Measurements from ENCODE around the gene DNAJC18.

DNAJC18 gene

GRCh38 chr5:139473105-139473504, 33.8 kb upstream of the DNAJC18 start:
- Histone ChIP-seq H3K4me1 (ENCODE audit: insufficient read depth, low read length, severe bottlenecking) (peaks cover 4% of the 10 kb centered on the region), H3K27me3 (ENCODE audit: insufficient read depth, low read length) (peaks cover 22% of the 10 kb centered on the region; the same call in 1 of the 2 replicates), H4K20me1 (ENCODE audit: insufficient read depth, low read length) (no peaks in the 10 kb centered on the region), H3K36me3 (ENCODE audit: insufficient read depth, low read length) (no peaks in the 10 kb centered on the region), H3K27ac (ENCODE audit: low read depth, low read length, poor library complexity, severe bottlenecking) (no peak overlapping the region), H3K4me3 (ENCODE audit: low read depth, low read length, poor library complexity, severe bottlenecking) (no peak overlapping the region), H3K9ac (ENCODE audit: low read length) (no peak overlapping the region), H3F3A (ENCODE audit: insufficient read depth, low read length) (no peaks in the 10 kb centered on the region), H3K9me3 (ENCODE audit: low read length) (no peaks in the 10 kb centered on the region), H3K9me2 (ENCODE audit: low read depth, low read length) (no peaks in the 10 kb centered on the region), H2AFZ (ENCODE audit: low read length) (no peak overlapping the region), H3K4me2 (ENCODE audit: low read length) (no peak overlapping the region), H3K79me2 (ENCODE audit: insufficient read depth, low read length) (no peaks in the 10 kb centered on the region)
- TF ChIP-seq CTCF (IDR thresholded peaks at IDR 0.05; ENCODE audit: low read length) (no peak), EZH2 (IDR thresholded peaks at IDR 0.05; ENCODE audit: borderline replicate concordance, low read length) (no peak)

GRCh38 chr5:139472386-139473030, 33.2 kb upstream of the DNAJC18 start:
- Histone ChIP-seq H3K27ac (ENCODE audit: low read depth, low read length, poor library complexity, severe bottlenecking) (no peak overlapping the region), H4K20me1 (ENCODE audit: insufficient read depth, low read length) (no peaks in the 10 kb centered on the region), H3K36me3 (ENCODE audit: insufficient read depth, low read length) (no peaks in the 10 kb centered on the region), H3K9ac (ENCODE audit: low read length) (no peak overlapping the region), H2AFZ (ENCODE audit: low read length) (no peak overlapping the region), H3K4me3 (ENCODE audit: low read depth, low read length, poor library complexity, severe bottlenecking) (no peak overlapping the region), H3F3A (ENCODE audit: insufficient read depth, low read length) (no peaks in the 10 kb centered on the region), H3K9me2 (ENCODE audit: low read depth, low read length) (no peaks in the 10 kb centered on the region), H3K4me1 (ENCODE audit: insufficient read depth, low read length, severe bottlenecking) (peaks cover 4% of the 10 kb centered on the region), H3K4me2 (ENCODE audit: low read length) (no peak overlapping the region), H3K79me2 (ENCODE audit: insufficient read depth, low read length) (no peaks in the 10 kb centered on the region), H3K27me3 (ENCODE audit: insufficient read depth, low read length) (peaks cover 22% of the 10 kb centered on the region; the same call in 1 of the 2 replicates), H3K9me3 (ENCODE audit: low read length) (no peaks in the 10 kb centered on the region)
- no peak for TF ChIP-seq CTCF (IDR thresholded peaks at IDR 0.05; ENCODE audit: low read length)
- TF ChIP-seq EZH2 (IDR thresholded peaks at IDR 0.05; ENCODE audit: borderline replicate concordance, low read length) = no peak

- Histone ChIP-seq H3K4me1 (ENCODE audit: insufficient read depth, low read length, severe bottlenecking) (peaks cover 4% of the 10 kb centered on the region), H3K9ac (ENCODE audit: low read length) (no peak within 1 kb of the TSS)
Measured at GRCh38 chr5:139470821-139471300, 31.5 kb upstream of the DNAJC18 start, which contains the start of gene SMIM33. SMIM33 (plus strand) TSS chr5:139471004; CDS start chr5:139471122, 118 bp downstream.

More at GRCh38 chr5:139470821-139471300, 31.5 kb upstream of the DNAJC18 start, which contains the start of gene SMIM33:
- no peaks in the 10 kb centered on the region for H3K9me2 ChIP-seq (ENCODE audit: low read depth, low read length)
- H3K4me3 ChIP-seq (ENCODE audit: low read depth, low read length, poor library complexity, severe bottlenecking) = no peak within 1 kb of the TSS
- H2AFZ ChIP-seq (ENCODE audit: low read length) = no peak within 1 kb of the TSS
- no peak within 1 kb of the TSS for H3K4me2 ChIP-seq (ENCODE audit: low read length)
- no peaks in the 10 kb centered on the region for H3F3A ChIP-seq (ENCODE audit: insufficient read depth, low read length)
- no peaks in the 10 kb centered on the region for H3K36me3 ChIP-seq (ENCODE audit: insufficient read depth, low read length)
- H4K20me1 ChIP-seq (ENCODE audit: insufficient read depth, low read length) = no peaks in the 10 kb centered on the region
- no peak within 1 kb of the TSS for H3K27ac ChIP-seq (ENCODE audit: low read depth, low read length, poor library complexity, severe bottlenecking)
- H3K9me3 ChIP-seq (ENCODE audit: low read length) = no peaks in the 10 kb centered on the region
- H3K27me3 ChIP-seq (ENCODE audit: insufficient read depth, low read length) = peaks cover 22% of the 10 kb centered on the region; the same call in 1 of the 2 replicates
- H3K79me2 ChIP-seq (ENCODE audit: insufficient read depth, low read length) = no peaks in the 10 kb centered on the region
- TF ChIP-seq CTCF (IDR thresholded peaks at IDR 0.05; ENCODE audit: low read length) (no peak), EZH2 (IDR thresholded peaks at IDR 0.05; ENCODE audit: borderline replicate concordance, low read length) (no peak)

Measured in OCI-LY1 (cell line).